Upper lobe of left lung (tissue), 6 donors: ENCODE results near the gene OR2K2. TPM values are rescaled to one million over a fixed set of nuclear protein-coding genes. Genes with fewer than 3 reads are reported as not detected.

Experiments used
- ATAC-seq, 2 donors: fragments of 200-7000 bp; cut with Tn5 transposase; one replicate each; pipeline ENCODE4 v1.9.1; 2022; ENCODE audit warnings: mild to moderate bottlenecking in 2 of 2, moderate library complexity in 2 of 2; ENCODE audit not compliant: low FRiP score in 2 of 2
- DNase-seq, 2 donors: peaks; one replicate each; pipeline ENCODE4 v3.0.0-alpha.2; 2019 to 2020
- H3K27ac ChIP-seq, 4 donors: fragments of 200-600 bp; sonication (generic); one replicate each; pipeline ENCODE4 v1.5.1; 2016 to 2019
- H3K27me3 ChIP-seq, 4 donors: fragments of 200-600 bp; sonication (generic); one replicate each; pipeline ENCODE4 v1.5.1; 2017 to 2019
- H3K36me3 ChIP-seq, 4 donors: fragments of 200-600 bp; sonication (generic); one replicate each; pipeline ENCODE4 v1.5.1; 2016 to 2019
- H3K4me1 ChIP-seq, 4 donors: fragments of 200-600 bp; sonication (generic); one replicate each; pipeline ENCODE4 v1.5.1; 2018 to 2019
- H3K4me3 ChIP-seq, 4 donors: fragments of 200-600 bp; sonication (generic); one replicate each; pipeline ENCODE4 v1.5.1; 2017 to 2019; ENCODE audit warnings: mild to moderate bottlenecking in 2 of 4, moderate library complexity in 1 of 4
- H3K9me3 ChIP-seq, 4 donors: fragments of 200-600 bp; sonication (generic); one replicate each; pipeline ENCODE4 v1.5.1; 2018 to 2019
- CTCF ChIP-seq, 6 experiments: fragments of 450-650 bp in 4 of 6; fragments of 200-600 bp in 2 of 6; sonication (generic) in 2 of 6; IDR thresholded peaks; one replicate each; pipeline ENCODE4 v1.5.1; 2016 to 2019; ENCODE audit warnings: antibody characterized with exemption in 6 of 6
- EP300 ChIP-seq, 4 donors: sonication (generic); formaldehyde crosslinking; IDR thresholded peaks; one replicate each; pipeline ENCODE4 v1.5.1; 2017; ENCODE audit warnings: antibody characterized with exemption in 4 of 4, control low read depth in 2 of 4
- POLR2A ChIP-seq, 4 donors: fragments of 450-650 bp; IDR thresholded peaks; one replicate each; pipeline ENCODE4 v1.5.1; 2016 to 2017; ENCODE audit warnings: antibody characterized with exemption in 4 of 4, mild to moderate bottlenecking in 2 of 4
- POLR2AphosphoS5 ChIP-seq, 2 donors: sonication (generic); formaldehyde crosslinking; IDR thresholded peaks; one replicate each; pipeline ENCODE4 v1.5.1; 2017; ENCODE audit warnings: antibody characterized with exemption in 2 of 2
- WGBS, 2 donors: methylation state at CpG; one replicate each; pipeline ENCODE4 v1.1.5; 2017 to 2018; 5-methylcytosine and 5-hydroxymethylcytosine counted together
- total RNA-seq, 6 donors: library from RNA; depleted of rRNA in 4 of 6; stranded (reverse); fragments of >200 nt in 4 of 6; gene quantifications; one replicate each; pipeline versions ENCODE4 v1.1.0 to v1.2.1, GENCODE V29; 2016 to 2021
- donor health status: DM: no; HTN: no; CAD: no; lungs with moderate emphysema.
- donor health status: DM: no; HTN: yes; CAD: no; lungs with severe emphysema.

The OR2K2 gene, protein sequence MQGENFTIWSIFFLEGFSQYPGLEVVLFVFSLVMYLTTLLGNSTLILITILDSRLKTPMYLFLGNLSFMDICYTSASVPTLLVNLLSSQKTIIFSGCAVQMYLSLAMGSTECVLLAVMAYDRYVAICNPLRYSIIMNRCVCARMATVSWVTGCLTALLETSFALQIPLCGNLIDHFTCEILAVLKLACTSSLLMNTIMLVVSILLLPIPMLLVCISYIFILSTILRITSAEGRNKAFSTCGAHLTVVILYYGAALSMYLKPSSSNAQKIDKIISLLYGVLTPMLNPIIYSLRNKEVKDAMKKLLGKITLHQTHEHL
- not detected for total RNA-seq

GRCh38 chr9:111330124-111330523 lies at the start of gene OR2K2:
Gene OR2K2, minus strand, starts transcription at chr9:111330224. Its CDS starts 1,791 bp downstream, at chr9:111328433.
- Histone ChIP-seq H3K27me3 (no peaks in the 10 kb centered on the region), H3K4me1 (no peaks in the 10 kb centered on the region), H3K27ac (no peak within 1 kb of the TSS), H3K4me3 (no peak within 1 kb of the TSS), H3K9me3 (no peaks in the 10 kb centered on the region), H3K36me3 (no peaks in the 10 kb centered on the region)
- TF ChIP-seq CTCF (IDR thresholded peaks at IDR 0.05) (no peak), EP300 (IDR thresholded peaks at IDR 0.05) (no peak), POLR2A (IDR thresholded peaks at IDR 0.05) (no peak), POLR2AphosphoS5 (IDR thresholded peaks at IDR 0.05) (no peak)
- 89 to 91% methylated on average over 4 of the region's 4 CpGs for WGBS, 2 donors
- no peak for DNase-seq
- ATAC-seq, result no peak

DNA sequence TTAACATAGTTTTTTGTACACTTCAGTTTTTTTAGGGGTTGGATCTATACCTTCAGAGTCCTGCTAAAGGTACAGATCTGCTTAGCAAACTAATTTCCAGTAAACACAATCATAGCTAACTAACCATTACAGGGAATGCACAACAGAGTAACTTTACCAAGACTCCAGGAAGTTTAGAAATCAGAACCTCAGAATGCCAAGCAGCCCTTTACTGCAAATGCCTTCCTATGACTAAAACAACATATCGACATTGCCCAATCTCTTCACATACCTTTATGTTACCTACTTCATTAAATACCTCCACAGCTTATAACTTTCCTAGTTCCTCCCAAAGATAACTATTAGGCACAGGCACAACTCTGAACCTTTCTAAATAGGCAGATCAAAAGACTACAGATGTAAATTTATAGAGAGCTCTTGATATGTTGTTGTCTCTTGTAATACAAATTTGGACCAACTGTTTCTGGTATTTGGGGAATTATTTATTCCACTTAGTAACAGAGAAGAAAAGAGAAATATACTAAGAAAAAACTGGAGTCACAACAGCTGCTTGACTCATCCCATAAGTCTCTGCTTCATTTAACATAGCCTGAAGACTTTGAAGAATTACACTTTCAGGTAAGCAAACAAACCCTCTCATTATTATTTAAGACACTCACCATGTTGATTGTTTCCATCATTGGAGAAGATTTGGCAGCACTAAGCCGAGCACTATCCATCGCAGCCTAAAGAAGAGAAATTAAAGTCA lies 46.0 kb upstream of the OR2K2 start:
- no peaks in the 10 kb centered on the region for H3K27me3 ChIP-seq
- H3K9me3 ChIP-seq, result no peaks in the 10 kb centered on the region
- ATAC-seq, result no peak
- H3K4me3 ChIP-seq, result no peak overlapping the region
- H3K27ac ChIP-seq, result no peak overlapping the region
- H3K36me3 ChIP-seq, result peaks cover 26 to 87% (median 55%) of the 10 kb centered on the region in 4 donors
- 90 to 92% methylated on average over 3 of the region's 3 CpGs for WGBS, 2 donors
- H3K4me1 ChIP-seq, result no peaks in the 10 kb centered on the region
- TF ChIP-seq CTCF (IDR thresholded peaks at IDR 0.05), result no peak
- TF ChIP-seq POLR2A (IDR thresholded peaks at IDR 0.05), result no peak
- TF ChIP-seq POLR2AphosphoS5 (IDR thresholded peaks at IDR 0.05), result no peak
- TF ChIP-seq EP300 (IDR thresholded peaks at IDR 0.05), result no peak
- DNase-seq, result no peak

GRCh38 chr9:111375062-111375461 lies 45.0 kb upstream of the OR2K2 start:
- H3K4me1 ChIP-seq, result no peaks in the 10 kb centered on the region
- no peak overlapping the region for H3K4me3 ChIP-seq
- ATAC-seq (no peak), DNase-seq (no peak)
- H3K36me3 ChIP-seq, result peaks cover 35 to 93% (median 65%) of the 10 kb centered on the region in 4 donors
- 85 to 89% methylated on average over 2 of the region's 2 CpGs for whole genome bisulfite sequencing, 2 donors
- H3K27ac ChIP-seq, result no peak overlapping the region
- no peak for TF ChIP-seq POLR2A (IDR thresholded peaks at IDR 0.05)
- TF ChIP-seq CTCF (IDR thresholded peaks at IDR 0.05), result no peak
- no peak for TF ChIP-seq EP300 (IDR thresholded peaks at IDR 0.05)
- TF ChIP-seq POLR2AphosphoS5 (IDR thresholded peaks at IDR 0.05), result no peak
- no peaks in the 10 kb centered on the region for H3K9me3 ChIP-seq
- no peaks in the 10 kb centered on the region for H3K27me3 ChIP-seq

DNA sequence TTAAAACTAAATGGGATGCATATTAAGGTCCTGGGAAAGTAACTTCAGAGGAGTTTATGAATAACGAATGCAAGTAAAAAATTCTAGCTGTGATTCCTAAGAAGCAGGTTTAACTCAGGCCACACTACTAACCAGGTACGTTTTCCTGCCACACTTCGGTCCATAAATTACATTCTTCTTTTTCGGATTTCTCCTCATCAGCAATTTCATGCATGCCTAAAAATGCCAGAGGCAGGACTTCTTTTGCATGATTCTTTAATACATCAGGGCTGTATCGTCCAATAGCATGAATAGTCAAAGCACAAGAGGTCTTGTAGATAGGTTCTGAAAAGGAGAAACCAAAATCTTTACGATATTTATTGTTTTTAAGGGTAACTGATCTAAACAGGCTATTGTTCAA lies 42.3 kb upstream of the OR2K2 start:
- Histone ChIP-seq H3K27ac (no peak overlapping the region), H3K4me1 (no peaks in the 10 kb centered on the region), H3K9me3 (no peaks in the 10 kb centered on the region), H3K36me3 (peaks cover 50 to 94% (median 74%) of the 10 kb centered on the region in 4 donors), H3K4me3 (no peak overlapping the region), H3K27me3 (no peaks in the 10 kb centered on the region)
- TF ChIP-seq CTCF (IDR thresholded peaks at IDR 0.05) (no peak), POLR2AphosphoS5 (IDR thresholded peaks at IDR 0.05) (no peak), POLR2A (IDR thresholded peaks at IDR 0.05) (no peak), EP300 (IDR thresholded peaks at IDR 0.05) (no peak)
- no peak for DNase-seq
- ATAC-seq, result no peak
- WGBS, 2 donors, result 95 to 98% methylated on average over 6 of the region's 6 CpGs
